WERI-Rb-1 (cell line): ENCODE measurements around the gene PCSK5.

Experiments
- DNase-seq: peaks from one replicate; pipeline ENCODE4 v3.0.0-alpha.2; 2020
- H3K27ac ChIP-seq: fragments of 250-450 bp; sonication (Bioruptor Pico); 2 replicates; pipeline ENCODE4 v1.5.1; 2020; ENCODE audit warnings: mild to moderate bottlenecking, moderate library complexity
- H3K27me3 ChIP-seq: fragments of 250-450 bp; sonication (Bioruptor Pico); 2 replicates; pipeline ENCODE4 v1.5.1; 2021; ENCODE audit warnings: mild to moderate bottlenecking, low read depth, moderate library complexity; ENCODE audit not compliant: insufficient read depth, severe bottlenecking
- H3K36me3 ChIP-seq: fragments of 250-450 bp; sonication (Bioruptor Pico); 2 replicates; pipeline ENCODE4 v1.5.1; 2020; ENCODE audit warnings: mild to moderate bottlenecking, moderate library complexity
- H3K4me3 ChIP-seq: 2 replicates; pipeline ENCODE4 v1.5.1; 2011; ENCODE audit warnings: low read depth, mild to moderate bottlenecking, control low read depth, low read length
- H3K9me3 ChIP-seq: fragments of 250-450 bp; sonication (Bioruptor Pico); 2 replicates; pipeline ENCODE4 v1.5.1; 2021; ENCODE audit warnings: mild to moderate bottlenecking, moderate library complexity; ENCODE audit not compliant: severe bottlenecking
- CTCF ChIP-seq: IDR thresholded peaks from 2 replicates; pipeline ENCODE4 v1.5.1; 2011; ENCODE audit warnings: low read depth, mild to moderate bottlenecking, control low read depth, inconsistent platforms, low read length

Gene PCSK5

GRCh38 chr9:75911390-75911789 lies 20.9 kb downstream of the PCSK5 start:
- DNase-seq = no peak
- H3K4me3 ChIP-seq = no peak overlapping the region
- no peak for TF ChIP-seq CTCF
- H3K9me3 ChIP-seq = no peaks in the 10 kb centered on the region
- H3K27ac ChIP-seq = no peak overlapping the region
- H3K36me3 ChIP-seq = no peaks in the 10 kb centered on the region
- H3K27me3 ChIP-seq = no peaks in the 10 kb centered on the region

- DNase-seq = no peak
- no peaks in the 10 kb centered on the region for H3K36me3 ChIP-seq
- no peak overlapping the region for H3K27ac ChIP-seq
- H3K4me3 ChIP-seq = no peak overlapping the region
- H3K9me3 ChIP-seq = no peaks in the 10 kb centered on the region
- H3K27me3 ChIP-seq = no peaks in the 10 kb centered on the region
- no peak for TF ChIP-seq CTCF
Measured at GRCh38 chr9:75912951-75913350, 22.5 kb downstream of the PCSK5 start.

- TF ChIP-seq CTCF = no peak
- no peak overlapping the region for H3K27ac ChIP-seq
- H3K27me3 ChIP-seq = no peaks in the 10 kb centered on the region
- no peak for DNase-seq
- no peaks in the 10 kb centered on the region for H3K9me3 ChIP-seq
- H3K4me3 ChIP-seq = no peak overlapping the region
- H3K36me3 ChIP-seq = no peaks in the 10 kb centered on the region
Measured at GRCh38 chr9:75914002-75914401, 23.5 kb downstream of the PCSK5 start.

GRCh38 chr9:75914883-75915452 lies 24.5 kb downstream of the PCSK5 start:
- TF ChIP-seq CTCF = no peak
- no peaks in the 10 kb centered on the region for H3K27me3 ChIP-seq
- no peaks in the 10 kb centered on the region for H3K9me3 ChIP-seq
- no peak overlapping the region for H3K27ac ChIP-seq
- no peak for DNase-seq
- H3K36me3 ChIP-seq = no peaks in the 10 kb centered on the region
- H3K4me3 ChIP-seq = no peak overlapping the region

- H3K27me3 ChIP-seq = no peaks in the 10 kb centered on the region
- DNase-seq = no peak
- no peak overlapping the region for H3K4me3 ChIP-seq
- H3K27ac ChIP-seq = no peak overlapping the region
- no peaks in the 10 kb centered on the region for H3K36me3 ChIP-seq
- TF ChIP-seq CTCF = no peak
- no peaks in the 10 kb centered on the region for H3K9me3 ChIP-seq
Measured at GRCh38 chr9:75918154-75918553, 27.7 kb downstream of the PCSK5 start.

- Histone ChIP-seq H3K36me3 (no peaks in the 10 kb centered on the region), H3K9me3 (no peaks in the 10 kb centered on the region), H3K27me3 (no peaks in the 10 kb centered on the region), H3K27ac (no peak overlapping the region), H3K4me3 (no peak overlapping the region)
- no peak for DNase-seq
- no peak for TF ChIP-seq CTCF
Measured at GRCh38 chr9:75918909-75919308, 28.4 kb downstream of the PCSK5 start.
